HG02943 (cell line): ENCODE results near the gene ERMARD.
"Not testable (repeated sequence)": the region's sequence is repeated elsewhere in the genome, so short reads cannot be mapped to it uniquely, and the experiment has no call there.

Experiments
- ATAC-seq: cut with Tn5 transposase; IDR thresholded peaks from one replicate; pipeline ENCODE4 v1.9.1; 2021; ENCODE audit warnings: mild to moderate bottlenecking, low read depth, moderate library complexity; ENCODE audit not compliant: unreplicated experiment

Gene ERMARD

GRCh38 chr6:169729961-169730360 lies 21.5 kb upstream of the ERMARD start:
- ATAC-seq = no peak

GRCh38 chr6:169738204-169738975 lies 13.0 kb upstream of the ERMARD start:
- ATAC-seq = no peak

GRCh38 chr6:169738976-169739529 lies 12.4 kb upstream of the ERMARD start:
- no peak for ATAC-seq

- ATAC-seq = no peak
These were observed 10.1 kb upstream of the ERMARD start for GRCh38 chr6:169741344-169741743.

GRCh38 chr6:169745405-169745804 lies 6.0 kb upstream of the ERMARD start:
- ATAC-seq = no peak

- no peak for ATAC-seq
These were observed 4.9 kb upstream of the ERMARD start for GRCh38 chr6:169746556-169746955.

- no peak for ATAC-seq
These were observed 727 bp downstream of the ERMARD start for GRCh38 chr6:169752074-169752623.

- no peak for ATAC-seq
These were observed 3.7 kb downstream of the ERMARD start for GRCh38 chr6:169755162-169755561.

- ATAC-seq = no peak
These were observed 11.9 kb downstream of the ERMARD start for GRCh38 chr6:169763308-169763707.

- ATAC-seq = no peak
These were observed 12.5 kb downstream of the ERMARD start for GRCh38 chr6:169763881-169764280.

GRCh38 chr6:169765789-169766188 lies 14.4 kb downstream of the ERMARD start:
- not testable (repeated sequence) for ATAC-seq

GRCh38 chr6:169766232-169766631 lies 14.8 kb downstream of the ERMARD start:
- no peak for ATAC-seq

GRCh38 chr6:169766921-169767736 lies 15.7 kb downstream of the ERMARD start:
- no peak for ATAC-seq

GRCh38 chr6:169774347-169774746 lies 22.9 kb downstream of the ERMARD start:
- no peak for ATAC-seq

GRCh38 chr6:169775321-169775720 lies 23.9 kb downstream of the ERMARD start:
- ATAC-seq = no peak

GRCh38 chr6:169776379-169776778 lies 25.0 kb downstream of the ERMARD start:
- ATAC-seq = no peak

- ATAC-seq = no peak
These were observed 26.5 kb downstream of the ERMARD start for GRCh38 chr6:169777896-169778295.

- ATAC-seq = no peak
These were observed 27.2 kb downstream of the ERMARD start for GRCh38 chr6:169778646-169779045.

GRCh38 chr6:169779092-169779815 lies 27.8 kb downstream of the ERMARD start:
- no peak for ATAC-seq

GRCh38 chr6:169779896-169780295 lies 28.5 kb downstream of the ERMARD start:
- no peak for ATAC-seq
